Stimulated activated CD4-positive, alpha-beta T cell treated with anti-CD3 and anti-CD28 coated beads, Interleukin-12 subunit alpha, Interleukin-12 subunit beta, amount 100 ng/mL, for 48 hours (primary cell): ENCODE results near the gene ZNF182.
"Not testable (repeated sequence)": the region's sequence is repeated elsewhere in the genome, so short reads cannot be mapped to it uniquely, and the experiment has no call there.

Experiments
- DNase-seq, 3 donors: peaks; one replicate each; pipeline ENCODE4 v3.0.0-alpha.2; 2020; ENCODE audit warnings: low read depth in 2 of 3, low spot score in 1 of 3

Gene ZNF182

GRCh38 chrX:48002319-48002718 is 1.5 kb downstream of the ZNF182 start:
- DNase-seq = no peak

GRCh38 chrX:48001260-48001659 is 2.5 kb downstream of the ZNF182 start:
- no peak for DNase-seq

GRCh38 chrX:47992669-47993068 is 11.1 kb downstream of the ZNF182 start:
- no peak for DNase-seq

DNA sequence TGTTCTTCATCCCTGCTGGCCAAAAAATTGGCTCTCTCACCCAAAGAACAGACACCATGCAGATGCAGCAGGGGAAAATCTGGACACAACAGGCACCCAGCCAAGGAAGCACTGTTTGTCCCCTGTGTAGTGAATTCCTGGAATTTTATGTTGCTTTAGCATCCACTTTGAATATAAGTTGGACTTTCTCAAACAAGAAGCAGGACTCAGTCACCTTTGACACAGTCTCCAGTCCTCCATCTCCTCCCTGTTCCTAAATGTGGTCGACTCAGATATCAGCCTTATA is 11.8 kb downstream of the ZNF182 start:
- DNase-seq = no peak

DNA sequence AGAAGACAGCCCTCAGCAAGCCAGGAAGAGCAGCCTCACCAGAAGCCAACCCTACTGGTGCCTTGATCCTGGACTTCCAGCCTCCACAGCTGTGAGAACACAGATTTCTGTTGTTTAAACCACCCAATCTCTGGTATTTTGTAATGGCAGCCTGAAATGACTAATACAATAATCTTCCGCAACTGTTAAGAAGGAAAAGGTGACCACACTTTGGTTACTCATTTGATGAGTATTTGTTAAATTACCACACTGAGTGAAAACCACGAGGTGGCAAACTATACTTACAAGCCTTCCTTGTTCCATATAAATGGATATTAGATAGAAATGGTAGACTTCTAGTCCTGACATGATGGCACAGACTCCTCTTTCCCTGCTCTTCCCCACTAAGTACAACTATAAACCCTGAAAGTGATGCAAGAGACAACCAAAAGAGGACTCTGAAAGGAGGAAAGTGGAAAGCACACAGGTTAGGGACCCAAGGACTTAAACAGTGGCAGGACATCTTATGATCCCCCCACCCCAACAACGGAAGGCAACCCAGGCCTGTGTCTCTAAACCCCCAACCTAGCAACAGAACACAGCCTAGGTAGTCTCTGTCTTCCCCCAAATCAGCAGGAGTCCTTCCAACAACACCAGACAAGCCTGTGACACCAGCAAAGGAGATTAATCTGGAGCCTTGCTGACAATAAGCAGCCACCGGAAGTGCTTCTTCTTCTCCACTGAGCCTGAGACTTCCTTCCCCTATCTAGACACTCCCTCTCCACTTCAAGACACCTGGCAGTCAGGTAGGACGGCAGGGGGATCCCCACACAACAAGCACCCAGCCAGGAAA is 12.3 kb downstream of the ZNF182 start:
- DNase-seq = no peak

DNA sequence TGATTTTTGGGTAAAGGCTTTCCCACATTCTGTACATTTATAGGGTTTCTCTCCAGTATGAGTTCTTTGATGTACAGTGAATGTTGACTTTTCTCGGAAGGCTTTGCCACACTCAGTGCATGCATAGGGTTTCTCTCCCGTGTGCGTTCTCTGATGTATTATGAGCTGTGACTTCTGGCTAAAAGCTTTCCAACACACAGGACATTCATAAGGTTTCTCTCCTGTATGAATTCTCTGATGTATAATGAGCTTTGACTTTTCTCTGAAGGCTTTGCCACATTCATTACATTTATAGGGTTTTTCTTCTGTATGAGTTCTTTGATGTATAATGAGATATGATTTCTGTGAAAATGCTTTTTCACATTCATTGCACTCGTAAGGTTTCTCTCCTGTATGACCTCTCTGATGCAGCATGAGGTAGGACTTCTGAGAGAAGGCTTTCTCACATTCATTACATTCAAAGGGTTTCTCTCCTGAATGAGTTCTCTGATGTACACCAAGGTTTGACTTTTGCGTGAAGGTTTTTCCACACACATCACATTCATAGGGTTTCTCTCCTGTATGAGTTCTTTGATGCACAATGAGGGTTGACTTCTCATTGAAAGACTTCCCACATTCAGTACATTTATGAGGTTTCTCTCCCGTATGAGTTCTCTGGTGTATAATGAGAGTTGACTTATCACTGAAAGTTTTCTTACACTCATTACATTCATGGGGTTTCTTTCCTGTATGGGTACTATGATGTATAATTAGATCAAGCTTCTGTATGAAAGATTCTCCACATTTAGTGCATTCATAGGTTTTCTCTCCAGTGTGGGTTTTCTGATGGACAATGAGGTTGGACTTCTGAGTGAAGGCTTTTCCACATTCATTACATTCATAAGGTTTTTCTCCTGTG is 27.3 kb downstream of the ZNF182 start:
- no peak for DNase-seq

DNA sequence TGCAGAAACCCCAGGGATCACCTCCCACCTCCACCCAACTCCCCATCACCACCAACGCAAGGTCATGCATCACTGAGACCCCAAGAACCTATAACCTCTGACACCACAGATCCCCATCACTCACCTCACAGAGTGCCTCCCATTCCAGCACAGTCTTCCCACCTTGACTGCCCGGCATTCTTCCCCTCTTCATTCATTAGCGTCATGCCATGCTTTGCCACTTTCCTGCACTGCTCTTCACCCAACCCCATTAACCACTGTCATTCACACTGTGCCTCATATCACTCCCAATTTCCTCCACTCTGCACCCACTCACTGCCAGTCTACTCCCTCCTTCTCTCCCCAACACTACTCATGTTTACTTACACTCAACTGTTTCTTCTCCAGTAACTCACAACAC is 30.6 kb downstream of the ZNF182 start:
- DNase-seq = no peak

DNA sequence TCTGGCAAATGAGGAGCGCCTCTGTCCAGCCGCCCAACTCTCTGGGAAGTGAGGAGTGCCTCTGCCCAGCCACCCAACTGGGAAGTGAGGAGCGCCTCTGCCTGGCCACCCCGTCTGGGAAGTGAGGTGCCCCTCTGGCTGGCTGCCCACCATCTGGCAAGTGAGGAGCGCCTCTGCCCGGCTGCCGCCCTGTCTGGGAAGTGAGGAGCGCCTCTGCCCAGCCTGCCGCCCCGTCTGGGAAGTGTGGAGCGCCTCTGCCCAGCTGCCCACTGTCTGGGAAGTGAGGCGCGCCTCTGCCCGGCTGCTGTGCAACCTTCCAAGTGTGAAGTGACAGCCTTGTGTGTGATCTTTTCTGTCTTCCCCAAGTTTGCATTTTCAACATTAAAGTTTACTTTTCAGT is 38.3 kb downstream of the ZNF182 start:
- DNase-seq = not testable (repeated sequence)

- DNase-seq = not testable (repeated sequence)
Observed at GRCh38 chrX:47961830-47962229, 42.0 kb downstream of the ZNF182 start.

- DNase-seq = no peak
Observed at GRCh38 chrX:47960406-47960805, 43.4 kb downstream of the ZNF182 start.

DNA sequence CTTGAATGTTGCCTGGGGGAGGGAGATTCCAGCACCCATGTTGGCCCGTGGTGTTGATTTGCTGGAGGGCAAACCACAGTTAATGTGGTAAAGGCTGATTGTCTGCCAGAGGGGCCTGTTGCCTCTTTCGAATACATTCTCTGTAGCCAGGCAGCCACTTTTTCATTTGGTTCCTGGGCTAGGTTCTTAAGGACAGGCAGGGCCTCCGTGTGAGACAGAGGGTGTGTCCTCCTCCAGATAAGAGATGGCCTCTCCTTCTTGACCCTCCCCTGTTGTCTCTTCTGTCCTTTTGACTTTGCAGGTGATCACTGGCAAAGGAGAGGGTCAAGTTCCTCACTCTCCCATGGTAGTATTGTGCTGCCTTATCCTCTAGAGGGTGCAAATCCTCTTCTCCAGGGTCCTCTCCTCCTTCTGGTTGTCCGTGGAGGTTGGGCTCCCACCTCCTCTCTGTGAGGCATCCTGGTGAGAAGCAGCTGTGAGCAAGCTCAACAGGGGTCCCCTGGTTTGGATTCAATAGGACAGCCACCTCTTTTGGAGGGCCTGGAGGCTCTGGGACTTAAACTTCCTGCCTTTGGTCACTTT is 44.9 kb downstream of the ZNF182 start:
- DNase-seq = no peak

GRCh38 chrX:47958206-47958605 is 45.6 kb downstream of the ZNF182 start:
- not testable (repeated sequence) for DNase-seq

- DNase-seq = no peak
Observed at GRCh38 chrX:47956016-47956415, 47.8 kb downstream of the ZNF182 start.

DNA sequence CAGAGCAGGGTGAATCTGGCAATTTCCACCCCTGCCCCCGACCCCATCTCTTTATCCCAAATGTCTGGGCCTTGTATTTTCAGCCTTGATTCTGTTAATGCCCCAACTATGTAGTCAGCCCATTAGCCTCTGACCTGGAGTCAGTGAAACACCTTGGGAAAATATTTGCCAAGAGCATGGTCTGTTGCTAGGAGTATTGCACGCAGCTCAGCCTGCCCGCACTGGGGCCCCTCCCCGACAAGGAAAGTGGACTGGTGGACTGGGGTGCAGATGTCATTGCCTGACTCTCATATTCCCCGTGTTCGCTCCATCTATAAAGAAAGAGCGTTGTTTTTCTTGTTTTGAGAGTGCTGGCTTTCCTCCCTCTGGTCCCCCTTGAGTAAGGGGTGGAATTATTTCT is 48.5 kb downstream of the ZNF182 start:
- DNase-seq = not testable (repeated sequence)

DNA sequence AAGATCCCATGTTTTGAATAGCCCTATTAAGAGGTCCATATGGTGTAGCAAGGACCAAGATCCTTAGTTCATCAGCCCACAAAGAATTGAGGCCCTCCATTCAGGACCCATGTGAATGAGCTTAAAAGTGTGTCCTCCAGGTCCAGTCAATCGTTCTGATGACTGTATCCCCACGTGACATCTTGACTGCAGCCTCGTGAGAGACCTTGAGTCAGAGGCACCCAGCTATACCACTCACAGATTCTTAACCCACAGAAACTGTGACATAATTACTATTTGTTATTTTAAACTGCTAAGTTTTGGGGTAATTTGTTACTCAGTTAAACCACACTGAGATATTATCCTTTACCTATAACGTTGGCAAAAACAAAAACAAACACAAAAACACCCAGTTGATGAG is 62.4 kb downstream of the ZNF182 start:
- DNase-seq = no peak

- no peak for DNase-seq
Observed at GRCh38 chrX:47940448-47940847, 63.3 kb downstream of the ZNF182 start.

- no peak for DNase-seq
Observed at GRCh38 chrX:47936940-47937317, 66.9 kb downstream of the ZNF182 start.

DNA sequence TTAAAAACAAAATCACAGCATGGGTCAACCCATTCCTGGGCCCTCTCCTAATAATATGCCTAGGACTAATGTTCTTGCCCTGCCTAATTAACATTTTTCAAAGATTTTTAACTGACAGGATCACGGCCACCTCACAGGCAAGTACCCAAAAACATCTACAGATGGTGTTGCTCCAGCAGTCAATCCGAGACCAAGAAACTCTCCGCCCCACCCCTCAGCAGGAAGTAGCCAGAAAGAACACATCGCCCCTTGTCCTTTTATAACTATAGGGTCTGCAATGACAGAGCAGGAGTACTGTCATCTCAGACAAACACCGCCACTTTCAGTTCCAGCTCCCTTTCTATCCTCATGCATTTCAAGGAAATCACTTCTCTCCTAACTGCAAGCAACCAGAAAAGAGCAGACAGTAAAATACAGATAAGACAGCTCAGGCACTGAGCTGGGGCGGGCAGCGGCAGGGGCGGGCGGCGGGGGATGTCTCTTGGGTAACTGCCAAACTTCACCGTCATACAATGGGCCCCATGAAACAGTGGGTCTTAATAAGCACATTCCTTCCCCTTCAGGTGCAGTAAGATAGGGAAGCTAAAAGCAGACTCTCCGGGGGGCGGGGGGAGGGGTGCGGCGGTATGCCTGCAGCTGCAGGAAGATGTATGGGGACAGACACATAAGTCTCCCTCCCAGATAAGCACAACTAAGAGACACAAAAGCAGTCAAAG is 67.4 kb downstream of the ZNF182 start:
- DNase-seq = no peak

DNA sequence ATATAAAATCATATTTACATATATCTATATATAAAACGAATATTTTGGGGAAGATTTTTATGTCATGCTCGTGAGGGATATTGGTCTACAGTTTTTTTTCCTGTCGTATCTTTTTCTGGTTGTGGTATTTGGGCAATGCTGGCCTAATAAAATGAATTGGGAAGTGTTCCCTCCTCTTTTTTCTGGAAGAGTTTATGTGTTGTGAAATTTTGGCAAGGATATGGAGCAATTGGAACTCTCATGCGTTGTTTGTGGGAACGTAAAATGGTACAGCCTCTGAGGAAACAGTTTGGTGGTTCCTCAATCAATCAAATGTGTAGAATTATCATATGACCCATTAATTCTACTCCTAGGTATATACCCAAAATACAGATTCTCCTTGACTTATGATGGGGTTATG is 69.8 kb downstream of the ZNF182 start:
- no peak for DNase-seq

GRCh38 chrX:47931970-47932369 is 71.8 kb downstream of the ZNF182 start:
- not testable (repeated sequence) for DNase-seq

DNA sequence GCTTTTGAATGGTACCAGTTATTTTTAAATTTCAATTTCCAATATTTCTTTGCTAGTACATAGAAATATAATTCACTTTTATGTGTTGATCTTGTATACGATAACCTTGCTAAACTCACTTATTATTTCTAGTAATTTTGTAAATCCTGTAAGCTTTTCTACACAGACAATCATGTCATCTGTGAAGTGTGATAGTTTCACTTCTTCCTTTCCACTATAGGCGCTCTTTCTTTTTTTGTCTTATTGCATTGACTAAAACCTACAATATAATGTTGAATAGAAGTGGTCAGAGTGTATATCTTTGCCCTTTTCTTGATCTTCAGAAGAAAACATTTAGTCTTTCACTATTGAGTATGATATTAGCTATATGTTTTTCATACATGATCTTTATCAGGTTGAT is 76.6 kb downstream of the ZNF182 start:
- no peak for DNase-seq
